ENCODE results near the gene SLCO4A1. TPM values are rescaled to one million over a fixed set of nuclear protein-coding genes. Genes with fewer than 3 reads are reported as not detected.

SLCO4A1 gene
- total RNA-seq, 1 experiment from 2014 or later: 48.8 TPM

DNA sequence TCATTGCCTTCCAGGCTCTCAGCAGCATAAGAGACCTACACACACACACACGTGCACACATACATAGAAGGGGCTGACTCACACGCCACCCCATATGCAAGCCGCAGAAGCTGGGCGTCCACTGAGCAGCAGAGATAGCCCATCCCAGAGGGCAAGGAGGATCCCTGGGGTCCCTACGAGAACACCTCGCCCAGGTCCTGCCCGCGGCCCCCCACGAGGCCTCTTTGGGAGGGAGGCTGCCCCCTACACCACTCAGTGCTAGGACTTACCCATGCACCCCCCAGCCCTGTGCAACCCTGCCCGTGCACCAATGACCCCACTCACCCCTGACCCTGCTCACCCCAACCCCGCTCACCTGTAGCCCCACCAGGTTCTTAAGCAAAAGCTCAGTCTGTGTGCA is 45.8 kb downstream of the SLCO4A1 start:
- peak overlapping the region; percentile 68 for H3K27ac ChIP-seq (ENCODE audit: low read depth, low read length, poor library complexity, severe bottlenecking)
- ChIA-PET POLR2A (ENCODE audit: low non-redundant PET) (no interaction called here), CTCF (interaction anchor here (1.5 kb wide), 1 partner anchor 104 kb away, joined by 8 read pairs; no protein-coding TSS in a partner anchor)
- BruUV-seq (replicated peaks): no TSS peak
- no peaks in the 10 kb centered on the region for H3K9me3 ChIP-seq (ENCODE audit: low read depth, low read length, poor library complexity, severe bottlenecking)
- H3K4me3 ChIP-seq (ENCODE audit: low read depth, low read length, poor library complexity, severe bottlenecking): no peak overlapping the region
- TF ChIP-seq CTCF (conservative IDR thresholded peaks at IDR 0.05; ENCODE audit: low read depth, low read length): no peak
- no peaks in the 10 kb centered on the region for H3K27me3 ChIP-seq (replicated peaks; ENCODE audit: insufficient read depth, low read depth, low read length, poor library complexity)
- peaks cover 67% of the 10 kb centered on the region for H3K4me1 ChIP-seq (ENCODE audit: insufficient read depth, low read length, poor library complexity, severe bottlenecking)
- no peak for DNase-seq (ENCODE audit: low spot score)
- H3K36me3 ChIP-seq (ENCODE audit: insufficient read depth, low read length, poor library complexity, severe bottlenecking): no peaks in the 10 kb centered on the region
- intact Hi-C loops (cut with micrococcal nuclease; ENCODE audit: unreplicated experiment): no loop called here

DNA sequence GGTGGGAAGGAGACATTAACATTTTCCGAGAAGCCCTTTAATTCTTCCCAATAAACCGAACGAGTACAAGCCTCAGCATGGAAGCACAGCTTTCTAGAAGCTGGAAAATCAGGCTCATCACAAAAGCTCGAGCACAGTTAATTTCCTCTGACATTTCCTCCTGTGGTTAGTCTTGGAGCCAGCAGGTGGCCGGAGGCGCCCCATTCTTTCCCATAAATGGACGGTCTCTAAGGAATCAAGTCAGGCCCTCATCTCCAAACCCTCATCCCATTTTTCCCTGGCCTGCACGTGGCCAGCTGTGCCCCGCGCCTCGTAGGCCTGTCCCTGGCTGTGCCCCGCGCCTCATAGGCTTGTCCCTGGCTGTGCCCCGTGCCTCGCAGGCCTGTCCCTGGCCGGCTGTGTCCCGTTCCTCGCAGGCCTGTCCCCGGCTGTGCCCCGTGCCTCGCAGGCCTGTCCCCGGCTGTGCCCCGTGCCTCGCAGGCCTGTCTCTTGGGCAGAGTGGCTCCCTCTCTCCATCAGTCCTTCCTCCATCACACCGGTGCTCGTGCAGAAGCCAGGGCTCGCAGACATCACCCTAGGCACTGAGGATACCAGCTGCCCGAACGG is 46.7 kb downstream of the SLCO4A1 start:
- POLR2A ChIA-PET (ENCODE audit: low non-redundant PET): no interaction called here
- CTCF ChIA-PET: interaction anchor here (1.5 kb wide), 1 partner anchor 103 kb away, joined by 8 read pairs; no protein-coding TSS in a partner anchor
- H3K36me3 ChIP-seq (ENCODE audit: insufficient read depth, low read length, poor library complexity, severe bottlenecking): no peaks in the 10 kb centered on the region
- H3K27me3 ChIP-seq (replicated peaks; ENCODE audit: insufficient read depth, low read depth, low read length, poor library complexity): no peaks in the 10 kb centered on the region
- intact Hi-C loops (cut with micrococcal nuclease; ENCODE audit: unreplicated experiment): no loop called here
- peak overlapping the region; percentile 68 for H3K27ac ChIP-seq (ENCODE audit: low read depth, low read length, poor library complexity, severe bottlenecking)
- peak; percentile 67 for DNase-seq (ENCODE audit: low spot score)
- TF ChIP-seq CTCF (conservative IDR thresholded peaks at IDR 0.05; ENCODE audit: low read depth, low read length) (0 out of 2 replicates have a peak, but pooled peaks have one; percentile 25), EZH2 (IDR thresholded peaks at IDR 0.05; ENCODE audit: borderline replicate concordance, low read depth, low read length, poor library complexity, severe bottlenecking) (no peak)
- peaks cover 63% of the 10 kb centered on the region for H3K4me1 ChIP-seq (ENCODE audit: insufficient read depth, low read length, poor library complexity, severe bottlenecking)
- H3K4me3 ChIP-seq (ENCODE audit: low read depth, low read length, poor library complexity, severe bottlenecking): no peak overlapping the region
- no TSS peak for BruUV-seq (replicated peaks)
- no peaks in the 10 kb centered on the region for H3K9me3 ChIP-seq (ENCODE audit: low read depth, low read length, poor library complexity, severe bottlenecking)

DNA sequence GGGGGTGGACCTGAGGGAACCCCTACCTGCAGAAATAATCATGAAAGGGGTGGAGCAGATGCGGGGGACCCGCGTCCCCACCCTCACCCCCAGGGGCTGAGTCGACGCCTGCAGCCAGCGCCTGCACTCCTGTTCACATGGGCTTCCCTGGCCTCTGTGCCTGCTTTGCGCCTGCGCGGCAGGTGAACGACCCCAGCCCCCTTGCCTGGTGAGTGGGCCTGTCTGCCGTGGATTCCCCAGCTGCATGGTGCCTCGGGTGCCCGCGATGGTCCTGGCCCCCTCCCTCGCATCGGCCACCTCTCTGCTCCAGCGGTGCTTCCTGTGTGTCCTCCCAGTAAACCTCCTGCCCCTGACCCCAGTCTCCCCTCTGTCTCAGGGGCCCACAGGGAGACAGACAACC is 47.6 kb downstream of the SLCO4A1 start:
- Histone ChIP-seq H3K36me3 (ENCODE audit: insufficient read depth, low read length, poor library complexity, severe bottlenecking) (no peaks in the 10 kb centered on the region), H3K27ac (ENCODE audit: low read depth, low read length, poor library complexity, severe bottlenecking) (peak overlapping the region; percentile 85), H3K27me3 (replicated peaks; ENCODE audit: insufficient read depth, low read depth, low read length, poor library complexity) (no peaks in the 10 kb centered on the region), H3K9me3 (ENCODE audit: low read depth, low read length, poor library complexity, severe bottlenecking) (no peaks in the 10 kb centered on the region), H3K4me3 (ENCODE audit: low read depth, low read length, poor library complexity, severe bottlenecking) (no peak overlapping the region), H3K4me1 (ENCODE audit: insufficient read depth, low read length, poor library complexity, severe bottlenecking) (peaks cover 63% of the 10 kb centered on the region)
- ChIA-PET POLR2A (ENCODE audit: low non-redundant PET) (no interaction called here), CTCF (no interaction called here)
- intact Hi-C loops (cut with micrococcal nuclease; ENCODE audit: unreplicated experiment): loop anchor here (5.0 kb wide), 1 partner anchor 47 kb away; no protein-coding TSS in a partner anchor
- no peak for DNase-seq (ENCODE audit: low spot score)
- no TSS peak for BruUV-seq (replicated peaks)
- TF ChIP-seq CTCF (conservative IDR thresholded peaks at IDR 0.05; ENCODE audit: low read depth, low read length) (no peak), EZH2 (IDR thresholded peaks at IDR 0.05; ENCODE audit: borderline replicate concordance, low read depth, low read length, poor library complexity, severe bottlenecking) (no peak)
